ENCODE data around the gene KRTAP9-9.

KRTAP9-9 gene

DNA sequence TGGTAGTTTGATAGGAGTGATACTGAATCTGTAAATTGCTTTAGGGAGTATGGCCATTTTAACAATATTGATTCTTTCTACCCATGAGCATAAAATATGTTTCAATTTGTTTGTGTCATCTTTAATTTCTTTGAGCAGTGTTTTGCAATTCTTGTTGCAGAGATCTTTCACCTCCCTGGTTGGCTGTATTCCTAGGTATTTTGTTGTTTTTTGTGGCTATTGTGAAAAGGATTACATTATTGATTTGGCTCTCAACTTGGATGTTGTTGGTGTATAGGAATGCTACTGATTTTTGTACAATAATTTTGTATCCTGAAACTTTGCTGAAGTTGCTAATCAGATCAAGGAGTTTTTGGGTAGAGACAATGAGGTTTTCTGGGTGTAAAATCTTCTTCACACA, 3.2 kb downstream of the KRTAP9-9 start:
- no peaks in the 10 kb centered on the region for H3K9me2 ChIP-seq (replicated peaks; ENCODE audit: control insufficient read depth, low read length)
- H3K36me3 ChIP-seq (ENCODE audit: control insufficient read depth, low read length), result no peaks in the 10 kb centered on the region
- H4K20me1 ChIP-seq (ENCODE audit: control insufficient read depth, insufficient read depth, low read depth, low read length), result no peaks in the 10 kb centered on the region
- no peaks in the 10 kb centered on the region for H3K4me1 ChIP-seq (ENCODE audit: control insufficient read depth, low read length)
- H3K79me2 ChIP-seq (ENCODE audit: control insufficient read depth, low read length), result no peaks in the 10 kb centered on the region
- no peaks in the 10 kb centered on the region for H3F3A ChIP-seq (ENCODE audit: control insufficient read depth, insufficient read depth)
- H3K27me3 ChIP-seq (ENCODE audit: control insufficient read depth, low read length), result peaks cover 26% of the 10 kb centered on the region
- H3K4me3 ChIP-seq (ENCODE audit: low read length), result no peak overlapping the region
- no peak overlapping the region for H3K4me2 ChIP-seq (ENCODE audit: low read length)
- H3K27ac ChIP-seq (ENCODE audit: low read depth, low read length), result no peak overlapping the region
- TF ChIP-seq CTCF (IDR thresholded peaks at IDR 0.05; ENCODE audit: low read depth, low read length, poor library complexity, severe bottlenecking) (no peak), EZH2phosphoT487 (IDR thresholded peaks at IDR 0.05; ENCODE audit: borderline replicate concordance, low read length) (no peak)
- H3K9me3 ChIP-seq (ENCODE audit: control insufficient read depth, insufficient read depth, low read length), result no peaks in the 10 kb centered on the region

- Histone ChIP-seq H3K27me3 (ENCODE audit: control insufficient read depth, low read length) (peaks cover 27% of the 10 kb centered on the region), H3K4me2 (ENCODE audit: low read length) (no peak overlapping the region), H3K27ac (ENCODE audit: low read depth, low read length) (no peak overlapping the region), H3K4me1 (ENCODE audit: control insufficient read depth, low read length) (no peaks in the 10 kb centered on the region), H4K20me1 (ENCODE audit: control insufficient read depth, insufficient read depth, low read depth, low read length) (no peaks in the 10 kb centered on the region), H3K9me2 (replicated peaks; ENCODE audit: control insufficient read depth, low read length) (no peaks in the 10 kb centered on the region), H3K4me3 (ENCODE audit: low read length) (no peak overlapping the region), H3F3A (ENCODE audit: control insufficient read depth, insufficient read depth) (no peaks in the 10 kb centered on the region), H3K36me3 (ENCODE audit: control insufficient read depth, low read length) (no peaks in the 10 kb centered on the region), H3K9me3 (ENCODE audit: control insufficient read depth, insufficient read depth, low read length) (no peaks in the 10 kb centered on the region), H3K79me2 (ENCODE audit: control insufficient read depth, low read length) (no peaks in the 10 kb centered on the region)
- TF ChIP-seq CTCF (IDR thresholded peaks at IDR 0.05; ENCODE audit: low read depth, low read length, poor library complexity, severe bottlenecking) (no peak), EZH2phosphoT487 (IDR thresholded peaks at IDR 0.05; ENCODE audit: borderline replicate concordance, low read length) (no peak)
Measured at GRCh38 chr17:41263212-41263611, 8.0 kb downstream of the KRTAP9-9 start.

GRCh38 chr17:41264599-41264998, 9.4 kb downstream of the KRTAP9-9 start:
- Histone ChIP-seq H3K9me2 (replicated peaks; ENCODE audit: control insufficient read depth, low read length) (no peaks in the 10 kb centered on the region), H3F3A (ENCODE audit: control insufficient read depth, insufficient read depth) (no peaks in the 10 kb centered on the region), H3K4me2 (ENCODE audit: low read length) (no peak overlapping the region), H3K36me3 (ENCODE audit: control insufficient read depth, low read length) (no peaks in the 10 kb centered on the region), H3K4me3 (ENCODE audit: low read length) (no peak overlapping the region), H3K27me3 (ENCODE audit: control insufficient read depth, low read length) (peaks cover 18% of the 10 kb centered on the region), H4K20me1 (ENCODE audit: control insufficient read depth, insufficient read depth, low read depth, low read length) (no peaks in the 10 kb centered on the region), H3K27ac (ENCODE audit: low read depth, low read length) (no peak overlapping the region), H3K79me2 (ENCODE audit: control insufficient read depth, low read length) (no peaks in the 10 kb centered on the region), H3K9me3 (ENCODE audit: control insufficient read depth, insufficient read depth, low read length) (no peaks in the 10 kb centered on the region), H3K4me1 (ENCODE audit: control insufficient read depth, low read length) (no peaks in the 10 kb centered on the region)
- TF ChIP-seq EZH2phosphoT487 (IDR thresholded peaks at IDR 0.05; ENCODE audit: borderline replicate concordance, low read length) (no peak), CTCF (IDR thresholded peaks at IDR 0.05; ENCODE audit: low read depth, low read length, poor library complexity, severe bottlenecking) (no peak)

DNA sequence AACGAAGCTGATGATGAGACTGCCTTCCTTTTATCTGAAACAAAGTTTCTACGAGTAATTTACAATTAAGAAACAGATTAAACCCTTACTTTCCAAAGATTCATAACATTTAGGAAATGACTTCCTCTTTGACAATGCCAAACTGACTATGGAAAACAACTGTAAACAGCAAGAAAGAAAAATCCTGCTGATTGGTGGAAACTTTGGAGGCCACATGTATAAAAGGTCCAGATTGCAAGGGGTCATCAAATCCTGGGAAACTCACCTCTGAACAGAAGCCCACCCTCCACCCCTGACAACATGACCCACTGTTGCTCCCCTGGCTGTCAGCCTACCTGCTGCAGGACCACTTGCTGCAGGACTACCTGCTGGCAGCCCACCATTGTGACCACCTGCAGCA, 9.9 kb downstream of the KRTAP9-9 start, which contains the start of gene KRTAP9-6:
TSS of gene KRTAP9-6 (plus strand) at position 301 of the 400 bp plus-strand sequence. CDS start at position 301, 0 bp downstream.
- H3K79me2 ChIP-seq (ENCODE audit: control insufficient read depth, low read length), result no peaks in the 10 kb centered on the region
- no peak within 1 kb of the TSS for H3K27ac ChIP-seq (ENCODE audit: low read depth, low read length)
- H3K4me2 ChIP-seq (ENCODE audit: low read length), result no peak within 1 kb of the TSS

More for the DNA sequence above, 9.9 kb downstream of the KRTAP9-9 start, which contains the start of gene KRTAP9-6:
- H3K4me3 ChIP-seq (ENCODE audit: low read length), result no peak within 1 kb of the TSS
- peaks cover 18% of the 10 kb centered on the region for H3K27me3 ChIP-seq (ENCODE audit: control insufficient read depth, low read length)
- H4K20me1 ChIP-seq (ENCODE audit: control insufficient read depth, insufficient read depth, low read depth, low read length), result no peaks in the 10 kb centered on the region
- TF ChIP-seq EZH2phosphoT487 (IDR thresholded peaks at IDR 0.05; ENCODE audit: borderline replicate concordance, low read length) (no peak), CTCF (IDR thresholded peaks at IDR 0.05; ENCODE audit: low read depth, low read length, poor library complexity, severe bottlenecking) (no peak)
- H3F3A ChIP-seq (ENCODE audit: control insufficient read depth, insufficient read depth), result no peaks in the 10 kb centered on the region
- H3K9me3 ChIP-seq (ENCODE audit: control insufficient read depth, insufficient read depth, low read length), result no peaks in the 10 kb centered on the region
- no peaks in the 10 kb centered on the region for H3K4me1 ChIP-seq (ENCODE audit: control insufficient read depth, low read length)
- H3K36me3 ChIP-seq (ENCODE audit: control insufficient read depth, low read length), result no peaks in the 10 kb centered on the region
- H3K9me2 ChIP-seq (replicated peaks; ENCODE audit: control insufficient read depth, low read length), result no peaks in the 10 kb centered on the region

Measured in DOHH2 (cell line).